Measurements from ENCODE around the gene CCDC27.

GRCh38 chr1:3795453-3796214 is 43.4 kb downstream of the CCDC27 start:
- TF ChIP-seq CTCF (conservative IDR thresholded peaks at IDR 0.05) = no peak
- TF ChIP-seq EZH2 (IDR thresholded peaks at IDR 0.05; ENCODE audit: low read depth) = no peak

All from PC-9 (cell line).